Glomerular endothelial cell (primary cell): ENCODE data around the gene FBXL13. TPM values are rescaled to one million over a fixed set of nuclear protein-coding genes. Genes with fewer than 3 reads are reported as not detected.
A peak's percentile ranks its signal among the peaks of the same experiment; 100 is the strongest.
"Not testable (repeated sequence)": the region's sequence is repeated elsewhere in the genome, so short reads cannot be mapped to it uniquely, and the experiment has no call there.

Source experiments
- DNase-seq: peaks from one replicate; pipeline ENCODE4 v3.0.0-alpha.2; 2011; ENCODE audit warnings: low read depth, low spot score; ENCODE audit errors: extremely low read depth
- total RNA-seq: library from RNA; depleted of rRNA; stranded (reverse); fragments of >200 nt; gene quantifications from 2 replicates; pipeline ENCODE4 v1.2.3, GENCODE V29; 2015

Gene FBXL13
- 0.39 and 2.2 TPM in 2 replicates for total RNA-seq

DNA sequence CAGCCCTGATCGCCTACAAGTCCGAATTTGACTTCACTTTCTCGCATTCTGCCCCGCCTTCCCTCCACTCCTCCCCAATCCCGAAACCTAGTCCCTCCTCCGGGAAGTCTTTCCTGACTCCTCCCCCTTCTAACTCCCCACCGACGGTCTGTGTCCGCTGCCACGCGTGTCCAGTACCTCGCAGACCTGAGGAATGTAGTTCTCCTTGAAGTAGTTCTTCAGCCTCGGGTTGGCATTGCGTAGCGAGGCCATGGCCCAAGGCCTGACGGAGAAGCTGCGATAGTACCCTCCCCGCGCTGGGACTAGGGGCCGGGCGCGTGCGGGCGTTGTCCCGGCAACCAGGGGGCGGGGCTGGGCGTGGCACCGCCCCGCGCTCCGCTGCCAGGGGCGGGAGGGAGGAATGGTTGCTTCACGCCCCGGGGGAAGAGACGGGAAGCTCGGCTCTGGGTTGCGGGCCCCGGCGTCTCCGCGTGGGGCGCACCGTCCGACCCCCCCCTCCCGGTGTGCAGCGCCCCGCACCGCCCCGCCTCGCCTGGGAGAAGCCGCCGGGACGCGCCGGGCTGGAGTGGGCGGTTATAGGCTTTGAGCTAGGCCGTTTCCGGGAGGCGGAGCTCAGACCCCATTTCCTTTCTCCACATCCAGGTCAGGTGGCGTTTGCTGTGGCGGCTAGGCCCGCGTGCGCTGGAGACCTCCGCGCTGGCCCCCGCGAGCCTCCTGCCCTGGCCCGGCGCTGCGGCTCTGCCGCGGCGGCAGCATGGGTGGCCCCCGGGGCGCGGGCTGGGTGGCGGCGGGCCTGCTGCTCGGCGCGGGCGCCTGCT is at the start of gene FBXL13, which contains the start of gene ARMC10:
FBXL13 (minus strand) TSS at position 278 of the 818 bp plus-strand sequence.
ARMC10 (plus strand) TSS at position 622 of the 818 bp plus-strand sequence; CDS start at position 755, 133 bp downstream.
- peak; percentile 63 for DNase-seq

DNA sequence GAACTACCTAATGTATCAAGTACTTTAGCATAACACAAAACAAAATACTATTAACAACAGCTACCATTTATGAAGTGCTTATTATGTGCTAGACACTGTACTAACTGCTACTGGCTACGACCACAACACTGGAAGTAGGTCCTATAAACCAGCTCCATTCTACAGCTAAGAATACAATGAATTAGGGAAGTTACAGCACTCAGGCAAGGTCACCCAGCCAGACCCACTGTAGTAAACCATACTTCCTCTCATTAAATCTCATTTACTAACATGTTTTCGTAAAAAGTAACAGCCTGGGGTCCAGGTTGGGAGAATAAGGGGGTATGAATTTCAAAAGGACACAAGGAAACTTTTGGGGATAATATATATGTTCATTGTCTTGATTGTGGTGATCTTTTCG is 48.9 kb upstream of the FBXL13 start:
- no peak for DNase-seq

DNA sequence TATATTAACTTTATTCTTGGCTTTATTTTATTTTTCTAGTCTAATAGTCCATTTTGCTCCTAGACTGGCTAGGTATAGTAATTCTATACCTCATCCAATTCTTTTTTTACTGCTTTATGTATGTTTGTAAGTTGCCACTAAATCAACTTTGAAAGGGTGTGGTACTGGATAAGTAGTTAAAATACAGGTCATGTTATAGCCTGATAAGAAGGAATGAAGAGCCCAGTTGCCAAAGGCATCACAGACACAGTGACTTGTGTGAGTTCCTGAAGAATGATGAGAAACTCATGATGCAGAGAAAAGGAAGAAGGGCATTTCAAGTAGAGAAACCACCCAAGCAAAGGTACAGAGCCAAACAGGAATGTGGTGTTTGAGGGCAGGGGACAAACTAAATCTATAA is 47.0 kb upstream of the FBXL13 start:
- no peak for DNase-seq

DNA sequence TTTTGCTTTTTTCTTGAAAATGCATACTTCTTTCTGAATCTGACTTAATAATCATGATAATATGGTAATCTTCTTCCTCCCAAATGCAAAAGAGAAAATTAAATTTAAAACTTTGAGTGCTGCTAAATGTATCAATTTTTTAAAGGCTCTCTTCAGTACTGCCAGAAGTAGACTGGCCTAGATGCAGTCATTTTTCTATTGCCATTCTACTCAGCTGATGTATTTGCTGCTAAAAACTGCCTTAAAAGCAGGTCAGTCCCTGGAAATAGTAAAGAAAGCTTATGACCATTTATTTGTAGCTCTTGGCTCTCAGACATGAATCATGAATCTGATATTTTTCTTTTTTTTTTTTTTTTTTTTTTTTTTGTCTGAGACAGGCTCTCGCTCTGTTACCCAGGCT is 45.8 kb upstream of the FBXL13 start:
- no peak for DNase-seq

DNA sequence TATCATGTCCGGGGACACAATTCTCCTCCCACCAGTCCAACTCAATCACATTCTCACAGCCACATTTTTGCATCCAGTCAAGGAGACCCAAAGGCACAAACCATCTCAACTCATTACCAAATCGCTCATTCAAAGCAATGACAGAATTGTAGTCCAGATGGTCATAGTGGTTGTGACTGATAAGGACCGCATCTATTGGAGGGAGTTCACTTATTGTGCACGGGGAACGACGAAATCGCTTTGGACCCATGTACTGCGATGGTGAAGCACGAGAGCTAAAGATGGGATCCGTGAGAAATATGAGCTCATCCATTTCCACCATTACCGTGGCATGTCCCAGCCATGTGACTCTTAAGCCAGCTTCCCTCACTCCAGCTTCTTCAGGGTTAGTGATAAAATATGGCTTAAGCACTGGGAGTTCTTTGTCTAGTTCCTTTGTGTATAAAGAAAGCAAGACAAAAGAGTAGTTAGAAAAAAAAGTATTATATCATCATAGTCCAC is 45.2 kb upstream of the FBXL13 start:
- no peak for DNase-seq

DNA sequence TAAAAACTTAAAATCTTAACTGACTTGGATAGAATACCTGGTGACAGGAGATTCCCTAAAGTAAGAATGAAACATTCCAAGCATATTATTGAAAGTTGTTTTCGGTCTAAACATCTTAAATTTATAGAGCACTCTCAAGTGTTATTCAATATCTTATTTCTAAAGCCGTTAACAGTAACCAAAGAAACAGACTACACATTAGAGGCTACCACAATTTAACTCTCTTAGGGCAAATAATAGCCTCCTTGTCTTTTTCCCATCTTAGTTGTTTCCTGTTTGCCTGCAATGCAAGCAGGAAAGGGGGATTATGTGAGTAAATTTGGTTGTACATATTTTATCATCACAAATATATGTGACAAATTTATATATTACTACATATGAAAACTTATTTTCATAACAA is 42.9 kb upstream of the FBXL13 start:
- DNase-seq = no peak

DNA sequence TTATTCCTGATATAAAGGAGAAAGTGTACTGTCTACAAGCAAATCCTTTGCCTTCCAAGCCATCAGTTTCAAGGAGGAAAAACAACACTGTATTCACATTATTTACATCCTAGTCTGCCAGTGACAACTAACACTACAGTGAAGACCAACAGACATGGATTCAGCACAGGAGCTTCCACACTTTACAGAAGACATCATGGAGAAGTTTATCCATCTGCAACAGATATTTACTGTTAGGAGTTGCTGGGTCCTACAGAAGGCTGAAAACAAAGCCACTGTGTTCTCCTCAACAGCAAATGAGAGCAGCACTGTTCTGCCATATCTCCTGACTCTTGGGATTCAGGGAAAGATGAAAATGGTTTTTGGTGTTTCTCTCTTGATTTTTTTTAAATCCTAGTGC is 42.4 kb upstream of the FBXL13 start:
- no peak for DNase-seq

DNA sequence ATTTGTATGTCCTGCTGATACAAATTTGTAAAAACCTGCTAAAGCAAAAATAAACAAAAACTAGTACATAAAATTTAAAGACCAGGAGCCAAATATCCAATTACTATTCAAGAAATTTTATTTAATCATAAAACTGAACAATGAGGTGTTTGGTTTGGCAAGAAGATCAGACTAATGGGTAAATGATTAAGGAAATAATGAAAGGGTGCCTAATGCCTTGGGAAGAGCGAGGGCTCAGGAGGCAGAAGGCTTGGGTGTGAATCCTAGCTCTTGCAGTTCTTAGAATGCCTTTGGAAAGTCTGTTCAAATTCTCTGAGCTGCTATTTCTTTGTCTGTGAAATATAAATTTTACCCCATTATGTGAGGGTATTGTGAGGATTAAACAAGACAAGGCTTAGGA is 41.9 kb upstream of the FBXL13 start:
- DNase-seq = no peak

DNA sequence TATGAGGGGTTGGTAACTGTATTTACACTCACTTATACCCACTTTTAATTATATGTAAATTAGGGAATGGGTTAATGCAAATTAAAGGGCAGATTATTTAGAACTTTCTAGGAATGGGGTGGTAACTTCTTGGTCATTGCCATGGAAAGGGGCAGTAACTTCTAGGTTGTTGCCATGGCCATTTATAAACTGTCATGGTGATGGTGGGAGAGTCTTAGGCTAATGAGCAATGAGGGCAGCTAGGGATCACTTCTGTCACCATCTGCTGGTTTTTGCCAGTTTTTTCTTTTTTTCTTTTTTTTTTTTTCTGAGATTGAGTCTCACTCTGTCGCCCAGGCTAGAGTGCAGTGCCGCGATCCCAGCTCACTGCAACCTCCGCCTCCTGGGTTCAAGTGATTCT is 41.2 kb upstream of the FBXL13 start:
- DNase-seq = no peak

DNA sequence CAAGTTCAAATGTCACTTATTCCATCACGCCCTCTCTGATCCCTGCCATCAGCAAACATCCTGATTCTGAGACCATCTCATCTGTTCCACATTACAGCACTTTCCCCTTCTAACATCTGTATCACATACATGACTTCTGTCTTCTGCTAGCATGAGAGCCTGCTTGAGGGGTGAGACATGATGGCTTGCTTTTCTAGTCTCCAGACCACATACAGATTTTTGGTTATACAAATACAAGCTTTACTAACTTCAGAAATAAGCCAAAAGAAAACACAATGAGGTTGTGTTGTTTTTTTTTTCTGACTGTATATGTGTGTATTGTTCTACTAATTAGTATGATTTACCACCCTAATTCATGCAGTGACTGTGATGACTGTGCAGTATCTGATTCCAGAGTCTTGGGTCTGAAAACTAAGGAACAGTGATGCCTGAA is 40.0 kb upstream of the FBXL13 start:
- no peak for DNase-seq

DNA sequence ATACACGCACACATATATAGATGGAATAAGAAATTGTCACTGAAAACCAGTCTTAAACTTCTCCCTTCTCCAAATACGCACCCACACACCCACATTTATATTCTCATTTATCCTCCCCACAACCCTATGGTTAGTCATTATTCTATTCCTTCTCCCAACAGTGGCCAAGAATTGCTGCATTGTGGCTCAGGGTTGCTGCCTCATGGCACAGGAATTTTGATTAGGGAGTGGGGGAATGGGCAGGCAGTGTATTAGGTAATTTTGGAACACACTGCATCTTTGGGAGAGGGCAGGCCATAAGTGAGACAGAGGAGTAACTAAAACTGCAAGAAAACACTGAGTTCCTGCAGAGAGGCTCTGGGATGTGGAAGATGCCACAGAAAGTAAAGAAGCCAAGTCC is 38.6 kb upstream of the FBXL13 start:
- no peak for DNase-seq

DNA sequence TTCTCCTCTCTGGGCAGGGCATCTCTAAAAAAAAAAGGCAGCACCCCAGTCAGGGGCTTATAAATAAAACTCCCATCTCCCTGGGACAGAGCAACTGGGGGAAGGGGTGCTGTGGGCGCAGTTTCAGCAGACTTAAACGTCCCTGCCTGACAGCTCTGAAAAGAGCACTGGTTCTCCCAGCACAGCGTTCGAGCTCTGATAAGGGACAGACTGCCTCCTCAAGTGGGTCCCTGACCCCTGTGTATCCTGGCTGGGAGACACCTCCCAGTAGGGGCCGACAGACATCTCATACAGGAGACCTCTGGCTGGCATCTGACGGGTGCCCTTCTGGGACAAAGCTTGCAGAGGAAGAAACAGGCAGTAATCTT is 32.1 kb upstream of the FBXL13 start:
- not testable (repeated sequence) for DNase-seq

DNA sequence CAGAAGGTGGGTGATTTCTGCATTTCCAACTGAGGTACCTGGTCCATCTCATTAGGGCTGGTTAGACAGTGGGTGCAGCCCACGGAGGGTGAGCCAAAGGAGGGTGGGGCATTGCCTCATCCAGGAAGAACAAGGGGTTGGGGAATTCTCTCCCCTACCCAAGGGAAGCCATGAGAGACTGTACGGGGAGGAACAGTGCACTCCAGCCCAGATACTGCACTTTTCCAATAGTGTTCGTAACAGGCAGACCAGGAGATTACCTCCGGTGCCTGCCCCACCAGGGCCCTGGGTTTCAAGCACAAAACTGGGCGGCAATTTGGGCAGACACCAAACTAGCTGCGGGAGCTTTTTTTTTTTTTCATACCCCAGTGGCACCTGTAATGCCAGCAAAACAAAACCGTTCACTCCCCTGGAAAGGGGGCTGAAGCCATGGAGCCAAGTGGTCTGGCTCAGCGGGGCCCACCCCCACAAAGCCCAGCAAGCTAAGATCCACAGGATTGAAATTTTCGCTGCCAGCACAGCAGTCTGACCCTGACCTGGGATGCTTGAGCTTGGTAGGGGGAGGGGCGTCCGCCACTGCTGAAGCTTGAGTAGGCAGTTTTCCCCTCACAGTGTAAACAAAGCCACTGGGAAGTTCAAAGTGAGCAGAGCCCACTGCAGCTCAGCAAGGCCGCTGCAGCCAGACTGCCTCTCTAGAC is 31.6 kb upstream of the FBXL13 start:
- no peak for DNase-seq

DNA sequence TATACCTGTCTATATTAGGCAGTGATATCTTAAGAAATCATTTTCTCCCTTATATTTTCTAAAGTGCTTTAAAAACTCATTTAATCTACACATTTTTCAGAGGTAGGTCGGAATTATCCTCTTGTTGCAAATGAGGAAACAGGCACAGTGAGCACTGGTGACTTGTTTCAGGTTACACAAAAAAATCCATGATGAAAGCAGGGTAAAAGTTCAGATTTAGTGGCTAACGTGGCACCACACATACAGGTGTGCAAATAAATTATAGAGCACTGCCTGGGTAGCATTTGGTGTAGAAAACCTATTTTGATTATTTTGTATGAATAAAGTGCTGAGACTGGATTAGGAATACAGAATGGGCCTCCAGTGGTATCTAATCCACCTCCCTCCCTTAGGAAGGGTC is 26.9 kb upstream of the FBXL13 start:
- DNase-seq = no peak

DNA sequence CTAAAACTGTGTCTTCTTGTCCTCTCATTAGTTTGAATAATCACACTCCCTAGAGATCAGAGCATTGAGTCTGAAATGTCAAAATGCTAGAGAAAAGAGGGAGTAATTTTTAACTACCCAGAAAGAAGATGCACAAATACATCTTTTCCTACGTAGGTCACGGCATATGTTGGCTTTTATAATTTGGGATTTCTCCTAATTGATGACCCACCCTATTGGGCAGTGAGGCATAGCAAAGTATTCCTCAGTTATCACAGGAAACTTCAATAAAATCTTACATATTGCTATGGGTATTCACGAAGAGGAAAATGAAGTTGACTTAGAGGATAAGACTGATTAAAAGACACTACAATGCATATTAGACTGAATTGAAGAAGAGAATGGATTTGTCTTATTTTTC is 25.8 kb upstream of the FBXL13 start:
- no peak for DNase-seq

DNA sequence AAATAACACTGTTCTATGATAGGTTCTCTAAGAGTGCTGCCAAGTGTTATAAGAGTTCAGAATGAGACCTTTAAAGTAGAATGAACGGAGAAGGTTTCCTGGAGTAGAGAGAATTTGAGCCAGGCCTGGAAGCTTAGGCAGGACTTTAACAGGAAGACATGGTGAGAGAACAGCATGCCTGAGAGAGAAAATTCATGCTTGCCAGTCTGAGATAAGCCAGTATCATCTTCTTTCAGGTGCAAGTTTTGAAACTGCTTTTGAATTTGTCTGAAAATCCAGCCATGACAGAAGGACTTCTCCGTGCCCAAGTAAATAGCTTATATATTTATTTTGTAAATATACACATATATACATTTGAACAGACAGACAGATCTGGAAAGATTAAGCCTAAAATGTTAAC is 22.4 kb upstream of the FBXL13 start:
- DNase-seq = no peak

DNA sequence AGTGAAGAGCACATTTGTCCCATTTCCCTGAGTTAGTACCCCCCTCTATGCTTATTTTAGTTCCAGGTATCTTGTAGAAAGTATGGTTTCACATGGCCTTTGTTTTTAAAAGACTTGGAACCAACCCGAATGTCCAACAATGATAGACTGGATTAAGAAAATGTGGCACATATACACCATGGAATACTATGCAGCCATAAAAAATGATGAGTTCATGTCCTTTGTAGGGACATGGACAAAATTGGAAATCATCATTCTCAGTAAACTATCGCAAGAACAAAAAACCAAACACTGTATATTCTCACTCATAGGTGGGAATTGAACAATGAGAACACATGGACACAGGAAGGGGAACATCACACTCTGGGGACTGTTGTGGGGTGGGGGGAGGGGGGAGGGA is 21.0 kb upstream of the FBXL13 start:
- DNase-seq = not testable (repeated sequence)

DNA sequence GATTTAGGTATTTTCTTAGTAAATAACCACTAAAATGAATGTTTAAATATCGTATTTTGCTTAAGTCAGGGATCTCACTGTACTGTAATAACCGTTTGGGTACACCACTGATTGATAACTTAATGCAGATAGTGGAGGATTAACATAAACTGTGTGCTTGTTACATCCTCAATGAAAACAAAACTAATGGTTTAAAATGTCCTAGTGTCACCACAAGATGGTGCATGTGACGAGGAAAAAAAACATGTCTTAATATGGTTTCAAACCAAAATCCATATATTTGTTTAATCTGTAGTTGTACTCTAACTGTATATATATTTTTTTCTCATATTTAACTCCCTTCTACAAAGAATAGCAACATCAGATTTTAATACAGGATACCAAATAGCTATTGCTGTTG is 19.5 kb upstream of the FBXL13 start:
- DNase-seq = no peak

DNA sequence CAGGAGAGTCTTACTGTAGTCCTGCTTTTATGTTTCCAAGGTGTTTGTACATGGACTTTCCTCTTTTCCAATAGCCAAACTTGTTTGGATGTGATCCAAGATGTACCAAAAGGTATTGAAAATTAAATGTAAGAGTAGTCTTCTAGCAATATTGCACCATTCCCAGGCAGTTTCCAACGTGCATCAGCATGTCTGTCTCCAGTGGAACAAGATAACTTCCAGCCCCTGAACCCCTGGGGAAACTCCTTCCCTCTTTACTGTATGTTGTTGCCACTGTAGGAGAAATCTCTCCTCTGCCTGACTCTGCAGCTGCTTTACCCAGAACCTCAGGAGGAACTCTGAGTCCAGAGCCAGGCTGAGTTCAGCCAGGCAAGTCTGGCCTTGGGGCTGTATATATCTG is 18.8 kb upstream of the FBXL13 start:
- DNase-seq = no peak

DNA sequence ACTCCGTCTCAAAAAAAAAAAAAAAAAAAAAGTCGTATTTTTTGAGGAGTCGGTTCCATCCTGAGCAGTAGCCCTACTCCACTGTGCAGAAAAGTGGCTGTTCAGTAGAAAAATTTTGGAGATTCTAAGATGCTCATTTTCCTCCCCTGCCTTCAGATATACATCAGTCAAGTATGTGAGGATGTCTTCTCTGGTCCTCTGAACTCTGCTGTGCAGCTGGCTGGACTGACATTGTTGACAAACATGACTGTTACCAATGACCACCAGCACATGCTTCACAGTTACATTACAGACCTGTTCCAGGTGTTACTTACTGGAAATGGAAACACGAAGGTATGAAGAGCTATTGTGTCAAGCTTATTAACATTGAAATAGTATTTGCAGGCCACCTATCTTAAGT is 17.7 kb upstream of the FBXL13 start:
- DNase-seq = not testable (repeated sequence)

DNA sequence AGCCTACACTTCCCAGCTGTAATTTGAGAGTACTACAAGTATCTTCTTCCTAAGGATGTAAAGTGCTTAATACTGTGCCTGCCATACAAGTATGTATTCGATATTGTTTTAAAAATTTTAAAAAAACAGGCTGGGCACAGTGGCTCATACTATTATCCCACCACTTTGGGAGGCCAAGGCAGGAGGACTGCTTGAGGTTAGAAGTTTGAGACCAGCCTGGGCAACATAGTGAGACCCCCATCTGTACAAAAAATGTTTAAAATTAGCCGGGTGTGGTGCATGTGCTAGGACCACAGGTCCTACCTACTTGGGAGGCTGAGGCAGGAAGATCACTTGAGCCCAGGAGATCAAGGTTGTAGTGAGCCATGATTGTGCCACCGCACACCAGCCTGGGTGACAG is 8.6 kb upstream of the FBXL13 start:
- no peak for DNase-seq

DNA sequence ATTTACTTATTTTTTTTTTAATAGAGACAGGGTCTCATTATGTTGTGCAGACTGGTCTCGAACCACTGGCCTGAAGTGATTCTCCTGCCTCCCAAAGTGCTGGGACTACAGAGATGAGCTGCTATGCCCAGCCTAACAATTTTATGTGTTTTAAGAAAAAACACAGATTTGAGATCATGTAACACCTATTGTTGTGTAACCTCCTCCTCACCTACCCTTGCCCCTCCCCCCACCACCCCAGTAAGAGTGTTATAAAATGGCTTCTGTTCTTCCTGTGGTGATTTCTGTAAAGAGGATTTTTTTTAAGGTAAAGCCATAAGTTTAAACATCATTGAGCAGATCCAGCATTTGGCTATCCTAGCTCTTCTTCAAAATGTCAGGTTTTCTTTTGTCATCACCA is 7.9 kb upstream of the FBXL13 start:
- DNase-seq = no peak
